WTC11 (cell line): ENCODE data around the gene BAK1. TPM values are rescaled to one million over a fixed set of nuclear protein-coding genes. Genes with fewer than 3 reads are reported as not detected.

Experiments
- ATAC-seq: fragments of 200-7000 bp; cut with Tn5 transposase; 2 replicates; pipeline ENCODE4 v1.10.0; 2021; ENCODE audit warnings: mild to moderate bottlenecking, moderate library complexity
- CTCF ChIA-PET: fragments of 300-600 bp; sonication (Branson Sonifier 250); formaldehyde crosslinking; loops from one replicate; lab custom pipeline; 2021; ENCODE audit warnings: antibody characterized with exemption; lab: Charles Lee
- POLR2A ChIA-PET: fragments of 350-600 bp; sonication (Branson Sonifier 250); formaldehyde crosslinking; loops from one replicate; lab custom pipeline; 2021; ENCODE audit warnings: antibody characterized with exemption; lab: Charles Lee
- DNase-seq: peaks from one replicate; pipeline ENCODE4 v3.0.0; 2021; ENCODE audit warnings: low spot score
- H3K27ac Mint-ChIP-seq: 2 replicates; pipeline ENCODE4 v1.8.0; 2021; ENCODE audit warnings: mixed read lengths
- H3K27me3 Mint-ChIP-seq: 2 replicates; pipeline ENCODE4 v1.8.0; 2021; ENCODE audit warnings: low read depth, mild to moderate bottlenecking, moderate library complexity, mixed read lengths
- H3K36me3 Mint-ChIP-seq: 2 replicates; pipeline ENCODE4 v1.8.0; 2021; ENCODE audit warnings: mixed read lengths
- H3K4me1 Mint-ChIP-seq: 2 replicates; pipeline ENCODE4 v1.8.0; 2022; ENCODE audit warnings: mixed read lengths
- H3K4me3 Mint-ChIP-seq: 2 replicates; pipeline ENCODE4 v1.8.0; 2021; ENCODE audit warnings: mild to moderate bottlenecking, moderate library complexity, mixed read lengths
- H3K9me3 Mint-ChIP-seq: 2 replicates; pipeline ENCODE4 v1.8.0; 2021; ENCODE audit warnings: mixed read lengths
- CBFB ChIP-seq: sonication (generic); formaldehyde crosslinking; IDR thresholded peaks from 2 replicates; pipeline ENCODE4 v1.8.1; 2022; ENCODE audit warnings: mild to moderate bottlenecking, low read depth, missing genetic modification reagents
- FOXK1 ChIP-seq: sonication (generic); formaldehyde crosslinking; IDR thresholded peaks from 2 replicates; pipeline ENCODE4 v1.8.0; 2022; ENCODE audit warnings: mild to moderate bottlenecking, moderate library complexity, missing genetic modification reagents
- GRHL2 ChIP-seq: fragments of 250-450 bp; sonication (Bioruptor Pico); IDR thresholded peaks from 2 replicates; pipeline ENCODE4 v1.8.0; 2022; ENCODE audit warnings: mild to moderate bottlenecking, moderate library complexity; ENCODE audit not compliant: insufficient replicate concordance, severe bottlenecking
- IRF2 ChIP-seq: sonication (generic); formaldehyde crosslinking; IDR thresholded peaks from 2 replicates; pipeline ENCODE4 v1.8.0; 2022; ENCODE audit warnings: low read depth, missing genetic modification reagents, borderline replicate concordance
- JUN ChIP-seq: sonication (generic); formaldehyde crosslinking; IDR thresholded peaks from 2 replicates; pipeline ENCODE4 v1.8.0; 2023; ENCODE audit warnings: mild to moderate bottlenecking, missing genetic modification reagents
- MXD4 ChIP-seq: fragments of 250-450 bp; sonication (Bioruptor Pico); IDR thresholded peaks from 2 replicates; pipeline ENCODE4 v1.8.0; 2021; ENCODE audit warnings: mild to moderate bottlenecking, moderate library complexity, borderline replicate concordance
- MYBL2 ChIP-seq: sonication (generic); formaldehyde crosslinking; IDR thresholded peaks from 2 replicates; pipeline ENCODE4 v1.8.1; 2023; ENCODE audit warnings: mild to moderate bottlenecking, moderate library complexity, missing genetic modification reagents
- NFYB ChIP-seq: sonication (generic); formaldehyde crosslinking; conservative IDR thresholded peaks from 2 replicates; pipeline ENCODE4 v1.8.0; 2022; ENCODE audit warnings: low read depth, missing genetic modification reagents
- NR2C2 ChIP-seq: sonication (generic); formaldehyde crosslinking; IDR thresholded peaks from 2 replicates; pipeline ENCODE4 v1.8.0; 2022; ENCODE audit warnings: mild to moderate bottlenecking, missing genetic modification reagents
- NR3C1 ChIP-seq: sonication (generic); formaldehyde crosslinking; conservative IDR thresholded peaks from 2 replicates; pipeline ENCODE4 v1.8.1; 2023; ENCODE audit warnings: low read depth, mild to moderate bottlenecking, missing genetic modification reagents
- SMAD4 ChIP-seq: sonication (generic); formaldehyde crosslinking; IDR thresholded peaks from 2 replicates; pipeline ENCODE4 v1.8.0; 2022; ENCODE audit warnings: mild to moderate bottlenecking, missing genetic modification reagents
- TEAD1 ChIP-seq: sonication (generic); formaldehyde crosslinking; IDR thresholded peaks from 2 replicates; pipeline ENCODE4 v1.8.0; 2022; ENCODE audit warnings: mild to moderate bottlenecking, missing genetic modification reagents
- TP53 ChIP-seq: sonication (generic); formaldehyde crosslinking; IDR thresholded peaks from 2 replicates; pipeline ENCODE4 v1.8.1; 2023; ENCODE audit warnings: mild to moderate bottlenecking, missing genetic modification reagents
- ZNF219 ChIP-seq: sonication (generic); formaldehyde crosslinking; IDR thresholded peaks from 2 replicates; pipeline ENCODE4 v1.8.0; 2023; ENCODE audit warnings: missing genetic modification reagents, mild to moderate bottlenecking, borderline replicate concordance
- ZNF317 ChIP-seq: sonication (generic); formaldehyde crosslinking; IDR thresholded peaks from 2 replicates; pipeline ENCODE4 v1.8.1; 2023; ENCODE audit warnings: low read depth, mild to moderate bottlenecking, moderate library complexity, missing genetic modification reagents, borderline replicate concordance
- ZNF416 ChIP-seq: fragments of 250-450 bp; sonication (Bioruptor Pico); IDR thresholded peaks from 2 replicates; pipeline ENCODE4 v1.9.0; 2021; ENCODE audit warnings: mild to moderate bottlenecking, inconsistent platforms
- ZNF423 ChIP-seq: fragments of 250-450 bp; sonication (Bioruptor Pico); IDR thresholded peaks from 2 replicates; pipeline ENCODE4 v2.1.2; 2022; ENCODE audit warnings: mild to moderate bottlenecking, moderate library complexity
- ZNF671 ChIP-seq: fragments of 250-450 bp; sonication (Bioruptor Pico); IDR thresholded peaks from 2 replicates; pipeline ENCODE4 v1.8.0; 2021; ENCODE audit warnings: mild to moderate bottlenecking
- total RNA-seq: library from RNA; stranded (reverse); gene quantifications from 3 replicates; pipeline ENCODE4 v1.2.3, GENCODE V29; 2021
- TF ChIP-seq, protein P1 (sequence below): sonication (generic); formaldehyde crosslinking; IDR thresholded peaks from 2 replicates; pipeline ENCODE4 v1.8.0; 2022; ENCODE audit warnings: missing genetic modification reagents
- TF ChIP-seq, protein P2 (sequence below): fragments of 250-450 bp; sonication (Bioruptor Pico); IDR thresholded peaks from 2 replicates; pipeline ENCODE4 v1.9.0; 2021; ENCODE audit warnings: mild to moderate bottlenecking
- TF ChIP-seq, protein P3 (sequence below): sonication (generic); formaldehyde crosslinking; IDR thresholded peaks from 2 replicates; pipeline ENCODE4 v1.8.1; 2022; ENCODE audit warnings: low read depth, mild to moderate bottlenecking, moderate library complexity, missing genetic modification reagents, borderline replicate concordance
- TF ChIP-seq, protein P4 (sequence below): fragments of 200-600 bp; IDR thresholded peaks from 2 replicates; pipeline ENCODE4 v1.8.0; 2022; ENCODE audit warnings: antibody characterized with exemption
- TF ChIP-seq, protein P5 (sequence below): sonication (generic); formaldehyde crosslinking; IDR thresholded peaks from 2 replicates; pipeline ENCODE4 v1.8.0; 2022; ENCODE audit warnings: mild to moderate bottlenecking, missing genetic modification reagents
- TF ChIP-seq, protein P6 (sequence below): sonication (generic); formaldehyde crosslinking; IDR thresholded peaks from 2 replicates; pipeline ENCODE4 v1.8.1; 2022; ENCODE audit warnings: low read depth, missing genetic modification reagents, borderline replicate concordance

Gene BAK1
- total RNA-seq, 1 experiment from 2014 or later = 40.5 TPM

DNA sequence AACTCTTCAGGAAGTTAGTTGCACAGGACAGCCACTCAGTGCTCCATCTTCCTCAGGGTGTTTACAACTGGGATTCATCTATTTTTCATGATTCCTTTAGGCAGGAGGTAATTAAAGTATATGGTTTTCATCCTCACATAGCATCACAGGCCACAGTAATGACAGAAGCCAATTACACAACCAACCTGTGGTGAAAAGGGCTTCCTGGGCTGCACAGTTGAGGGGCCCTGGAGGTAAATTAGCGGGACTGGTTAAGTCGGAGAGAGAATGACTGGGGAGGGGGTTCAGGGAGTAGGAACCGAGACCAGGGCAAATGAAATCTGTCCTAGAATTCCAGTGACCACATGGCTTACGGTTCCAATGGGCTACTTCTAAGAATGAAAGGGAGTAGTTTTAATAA, 37.0 kb downstream of the BAK1 start (continued):
- TF ChIP-seq IRF2 (CRISPR knock-in tag) = no peak
- TF ChIP-seq, all 79 proteins: peak for 0

DNA sequence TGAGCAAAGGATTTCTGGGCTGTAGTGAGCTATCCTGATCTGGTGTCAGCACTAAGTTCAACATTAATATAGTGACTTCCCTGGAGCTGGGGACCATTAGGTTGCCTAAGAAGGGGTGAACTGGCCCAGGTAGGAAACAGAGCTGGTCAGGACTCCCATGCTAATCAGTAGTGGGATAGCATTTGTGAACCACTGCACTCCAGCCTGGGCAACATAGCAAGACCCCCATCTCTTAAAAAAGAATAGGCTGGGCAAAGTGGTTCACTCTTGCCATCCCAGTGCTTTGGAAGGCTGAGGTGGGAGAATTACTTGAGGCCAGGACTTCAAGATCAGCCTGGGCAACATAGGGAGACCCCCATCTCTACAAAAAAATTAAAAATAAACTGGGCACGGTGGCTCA, 39.3 kb downstream of the BAK1 start:
- DNase-seq = no peak
- ATAC-seq = no peak
- no peak overlapping the region for H3K4me3 Mint-ChIP-seq
- TF ChIP-seq SMAD4 (CRISPR knock-in tag) = no peak
- no peak for TF ChIP-seq TEAD1 (CRISPR knock-in tag)
- no peak for TF ChIP-seq MXD4 (CRISPR knock-in tag)
- TF ChIP-seq, protein P1, sequence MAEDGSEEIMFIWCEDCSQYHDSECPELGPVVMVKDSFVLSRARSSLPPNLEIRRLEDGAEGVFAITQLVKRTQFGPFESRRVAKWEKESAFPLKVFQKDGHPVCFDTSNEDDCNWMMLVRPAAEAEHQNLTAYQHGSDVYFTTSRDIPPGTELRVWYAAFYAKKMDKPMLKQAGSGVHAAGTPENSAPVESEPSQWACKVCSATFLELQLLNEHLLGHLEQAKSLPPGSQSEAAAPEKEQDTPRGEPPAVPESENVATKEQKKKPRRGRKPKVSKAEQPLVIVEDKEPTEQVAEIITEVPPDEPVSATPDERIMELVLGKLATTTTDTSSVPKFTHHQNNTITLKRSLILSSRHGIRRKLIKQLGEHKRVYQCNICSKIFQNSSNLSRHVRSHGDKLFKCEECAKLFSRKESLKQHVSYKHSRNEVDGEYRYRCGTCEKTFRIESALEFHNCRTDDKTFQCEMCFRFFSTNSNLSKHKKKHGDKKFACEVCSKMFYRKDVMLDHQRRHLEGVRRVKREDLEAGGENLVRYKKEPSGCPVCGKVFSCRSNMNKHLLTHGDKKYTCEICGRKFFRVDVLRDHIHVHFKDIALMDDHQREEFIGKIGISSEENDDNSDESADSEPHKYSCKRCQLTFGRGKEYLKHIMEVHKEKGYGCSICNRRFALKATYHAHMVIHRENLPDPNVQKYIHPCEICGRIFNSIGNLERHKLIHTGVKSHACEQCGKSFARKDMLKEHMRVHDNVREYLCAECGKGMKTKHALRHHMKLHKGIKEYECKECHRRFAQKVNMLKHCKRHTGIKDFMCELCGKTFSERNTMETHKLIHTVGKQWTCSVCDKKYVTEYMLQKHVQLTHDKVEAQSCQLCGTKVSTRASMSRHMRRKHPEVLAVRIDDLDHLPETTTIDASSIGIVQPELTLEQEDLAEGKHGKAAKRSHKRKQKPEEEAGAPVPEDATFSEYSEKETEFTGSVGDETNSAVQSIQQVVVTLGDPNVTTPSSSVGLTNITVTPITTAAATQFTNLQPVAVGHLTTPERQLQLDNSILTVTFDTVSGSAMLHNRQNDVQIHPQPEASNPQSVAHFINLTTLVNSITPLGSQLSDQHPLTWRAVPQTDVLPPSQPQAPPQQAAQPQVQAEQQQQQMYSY = no peak
- TF ChIP-seq TP53 (CRISPR knock-in tag) = no peak
- TF ChIP-seq ZNF671 = no peak
- TF ChIP-seq FOXK1 (CRISPR knock-in tag) = no peak
- no peak for TF ChIP-seq ZNF423
- TF ChIP-seq NR3C1 (CRISPR knock-in tag) = no peak
- TF ChIP-seq, protein P2, sequence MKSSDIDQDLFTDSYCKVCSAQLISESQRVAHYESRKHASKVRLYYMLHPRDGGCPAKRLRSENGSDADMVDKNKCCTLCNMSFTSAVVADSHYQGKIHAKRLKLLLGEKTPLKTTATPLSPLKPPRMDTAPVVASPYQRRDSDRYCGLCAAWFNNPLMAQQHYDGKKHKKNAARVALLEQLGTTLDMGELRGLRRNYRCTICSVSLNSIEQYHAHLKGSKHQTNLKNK (CRISPR knock-in tag) = no peak
- TF ChIP-seq GRHL2 (CRISPR knock-in tag) = no peak
- no peak for TF ChIP-seq ZNF317 (CRISPR knock-in tag)
- TF ChIP-seq JUN = no peak
- TF ChIP-seq, all 79 proteins: peak for 0
- Mint-ChIP-seq H3K9me3 (no peaks in the 10 kb centered on the region), H3K27me3 (no peaks in the 10 kb centered on the region; the same call in 1 of the 2 replicates), H3K36me3 (no peaks in the 10 kb centered on the region), H3K4me1 (no peaks in the 10 kb centered on the region), H3K27ac (no peak overlapping the region)
- CTCF ChIA-PET = interaction anchor here (1.2 kb wide), 1 partner anchor 28 kb away, joined by 3 read pairs; no protein-coding TSS in a partner anchor
- POLR2A ChIA-PET = no interaction called here

DNA sequence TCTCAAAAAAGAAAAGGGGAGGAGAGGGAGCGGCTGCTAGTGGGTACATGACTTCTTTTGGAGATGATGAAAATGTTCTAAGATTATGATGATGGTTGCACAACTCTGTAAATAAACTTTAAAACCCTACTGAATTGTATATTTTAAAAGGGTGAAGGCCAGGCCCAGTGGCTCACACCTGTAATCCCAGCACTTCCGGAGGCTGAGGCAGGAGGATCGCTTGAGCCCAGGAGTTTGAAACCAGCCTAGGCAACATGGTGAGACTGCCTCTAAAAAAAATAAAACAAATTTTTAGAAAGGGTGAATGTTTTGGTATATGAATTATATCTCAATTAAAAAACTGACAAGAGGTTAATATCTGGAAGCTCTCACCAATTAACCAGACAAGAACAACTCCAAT, 45.4 kb downstream of the BAK1 start:
- Mint-ChIP-seq H3K27me3 (no peaks in the 10 kb centered on the region; the same call in 1 of the 2 replicates), H3K4me3 (no peak overlapping the region), H3K9me3 (peaks cover 6% of the 10 kb centered on the region), H3K4me1 (no peaks in the 10 kb centered on the region), H3K27ac (no peak overlapping the region), H3K36me3 (no peaks in the 10 kb centered on the region)
- ATAC-seq (no peak), DNase-seq (no peak)
- POLR2A ChIA-PET = no interaction called here
- CTCF ChIA-PET = no interaction called here
- no peak for TF ChIP-seq IRF2 (CRISPR knock-in tag)
- TF ChIP-seq, protein P3, sequence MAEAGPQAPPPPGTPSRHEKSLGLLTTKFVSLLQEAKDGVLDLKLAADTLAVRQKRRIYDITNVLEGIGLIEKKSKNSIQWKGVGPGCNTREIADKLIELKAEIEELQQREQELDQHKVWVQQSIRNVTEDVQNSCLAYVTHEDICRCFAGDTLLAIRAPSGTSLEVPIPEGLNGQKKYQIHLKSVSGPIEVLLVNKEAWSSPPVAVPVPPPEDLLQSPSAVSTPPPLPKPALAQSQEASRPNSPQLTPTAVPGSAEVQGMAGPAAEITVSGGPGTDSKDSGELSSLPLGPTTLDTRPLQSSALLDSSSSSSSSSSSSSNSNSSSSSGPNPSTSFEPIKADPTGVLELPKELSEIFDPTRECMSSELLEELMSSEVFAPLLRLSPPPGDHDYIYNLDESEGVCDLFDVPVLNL (CRISPR knock-in tag) = no peak
- no peak for TF ChIP-seq NR2C2 (CRISPR knock-in tag)
- TF ChIP-seq, protein P4, sequence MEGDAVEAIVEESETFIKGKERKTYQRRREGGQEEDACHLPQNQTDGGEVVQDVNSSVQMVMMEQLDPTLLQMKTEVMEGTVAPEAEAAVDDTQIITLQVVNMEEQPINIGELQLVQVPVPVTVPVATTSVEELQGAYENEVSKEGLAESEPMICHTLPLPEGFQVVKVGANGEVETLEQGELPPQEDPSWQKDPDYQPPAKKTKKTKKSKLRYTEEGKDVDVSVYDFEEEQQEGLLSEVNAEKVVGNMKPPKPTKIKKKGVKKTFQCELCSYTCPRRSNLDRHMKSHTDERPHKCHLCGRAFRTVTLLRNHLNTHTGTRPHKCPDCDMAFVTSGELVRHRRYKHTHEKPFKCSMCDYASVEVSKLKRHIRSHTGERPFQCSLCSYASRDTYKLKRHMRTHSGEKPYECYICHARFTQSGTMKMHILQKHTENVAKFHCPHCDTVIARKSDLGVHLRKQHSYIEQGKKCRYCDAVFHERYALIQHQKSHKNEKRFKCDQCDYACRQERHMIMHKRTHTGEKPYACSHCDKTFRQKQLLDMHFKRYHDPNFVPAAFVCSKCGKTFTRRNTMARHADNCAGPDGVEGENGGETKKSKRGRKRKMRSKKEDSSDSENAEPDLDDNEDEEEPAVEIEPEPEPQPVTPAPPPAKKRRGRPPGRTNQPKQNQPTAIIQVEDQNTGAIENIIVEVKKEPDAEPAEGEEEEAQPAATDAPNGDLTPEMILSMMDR = no peak
- TF ChIP-seq TP53 (CRISPR knock-in tag) = no peak
- TF ChIP-seq MYBL2 (CRISPR knock-in tag) = no peak
- TF ChIP-seq, protein P5, sequence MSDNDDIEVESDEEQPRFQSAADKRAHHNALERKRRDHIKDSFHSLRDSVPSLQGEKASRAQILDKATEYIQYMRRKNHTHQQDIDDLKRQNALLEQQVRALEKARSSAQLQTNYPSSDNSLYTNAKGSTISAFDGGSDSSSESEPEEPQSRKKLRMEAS (CRISPR knock-in tag) = no peak
- no peak for TF ChIP-seq CBFB
- TF ChIP-seq, protein P6, sequence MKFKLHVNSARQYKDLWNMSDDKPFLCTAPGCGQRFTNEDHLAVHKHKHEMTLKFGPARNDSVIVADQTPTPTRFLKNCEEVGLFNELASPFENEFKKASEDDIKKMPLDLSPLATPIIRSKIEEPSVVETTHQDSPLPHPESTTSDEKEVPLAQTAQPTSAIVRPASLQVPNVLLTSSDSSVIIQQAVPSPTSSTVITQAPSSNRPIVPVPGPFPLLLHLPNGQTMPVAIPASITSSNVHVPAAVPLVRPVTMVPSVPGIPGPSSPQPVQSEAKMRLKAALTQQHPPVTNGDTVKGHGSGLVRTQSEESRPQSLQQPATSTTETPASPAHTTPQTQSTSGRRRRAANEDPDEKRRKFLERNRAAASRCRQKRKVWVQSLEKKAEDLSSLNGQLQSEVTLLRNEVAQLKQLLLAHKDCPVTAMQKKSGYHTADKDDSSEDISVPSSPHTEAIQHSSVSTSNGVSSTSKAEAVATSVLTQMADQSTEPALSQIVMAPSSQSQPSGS (CRISPR knock-in tag) = no peak
- TF ChIP-seq ZNF219 (CRISPR knock-in tag) = no peak
- TF ChIP-seq NFYB (CRISPR knock-in tag) = no peak
- no peak for TF ChIP-seq ZNF671
- TF ChIP-seq ZNF416 = no peak
- TF ChIP-seq MXD4 (CRISPR knock-in tag) = no peak
